EL (cell line): Measurements from ENCODE around the gene ADAMTS2.
"Not testable (repeated sequence)": the region's sequence is repeated elsewhere in the genome, so short reads cannot be mapped to it uniquely, and the experiment has no call there.

Source experiments
- DNase-seq: peaks from one replicate; pipeline ENCODE4 v3.0.0-alpha.2; 2016

Gene ADAMTS2

DNA sequence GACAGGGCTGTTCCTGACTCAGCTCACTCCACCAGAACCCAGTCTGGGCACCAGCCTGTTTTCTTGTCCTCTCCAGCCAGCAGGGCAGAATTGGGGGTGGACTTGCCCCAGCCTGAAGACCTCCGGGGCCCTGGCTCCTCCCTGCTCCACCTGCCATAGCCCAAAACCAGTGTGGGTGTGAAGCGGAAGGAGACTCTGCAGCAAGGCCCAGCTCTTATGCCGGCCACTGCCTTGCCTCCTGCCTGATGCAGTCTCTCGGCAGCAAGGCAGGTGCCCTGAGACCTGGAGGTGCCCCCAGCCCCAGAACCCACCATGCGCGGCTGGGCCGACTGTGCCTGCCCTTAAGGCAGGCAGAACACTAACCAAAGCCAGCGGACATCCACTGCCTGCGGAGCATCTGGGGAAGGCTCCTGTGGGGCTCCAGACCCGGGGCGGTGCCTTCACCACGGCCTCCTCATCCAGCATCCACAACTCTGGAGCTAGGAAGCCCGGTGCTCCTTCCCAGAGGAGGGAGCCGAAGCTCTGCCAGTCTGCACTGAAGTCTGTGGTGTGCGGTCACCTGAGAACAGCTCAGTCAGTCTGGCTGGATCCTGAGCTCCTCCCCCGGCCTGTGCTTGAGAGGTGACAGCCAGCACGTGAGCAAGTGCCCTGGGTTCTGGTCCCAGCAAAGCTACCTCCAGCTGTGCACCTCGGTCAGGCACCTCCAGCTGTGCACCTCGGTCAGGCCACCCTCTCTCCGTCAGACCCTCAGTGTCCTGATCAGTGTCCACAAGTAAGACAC is 116.7 kb downstream of the ADAMTS2 start:
- no peak for DNase-seq

DNA sequence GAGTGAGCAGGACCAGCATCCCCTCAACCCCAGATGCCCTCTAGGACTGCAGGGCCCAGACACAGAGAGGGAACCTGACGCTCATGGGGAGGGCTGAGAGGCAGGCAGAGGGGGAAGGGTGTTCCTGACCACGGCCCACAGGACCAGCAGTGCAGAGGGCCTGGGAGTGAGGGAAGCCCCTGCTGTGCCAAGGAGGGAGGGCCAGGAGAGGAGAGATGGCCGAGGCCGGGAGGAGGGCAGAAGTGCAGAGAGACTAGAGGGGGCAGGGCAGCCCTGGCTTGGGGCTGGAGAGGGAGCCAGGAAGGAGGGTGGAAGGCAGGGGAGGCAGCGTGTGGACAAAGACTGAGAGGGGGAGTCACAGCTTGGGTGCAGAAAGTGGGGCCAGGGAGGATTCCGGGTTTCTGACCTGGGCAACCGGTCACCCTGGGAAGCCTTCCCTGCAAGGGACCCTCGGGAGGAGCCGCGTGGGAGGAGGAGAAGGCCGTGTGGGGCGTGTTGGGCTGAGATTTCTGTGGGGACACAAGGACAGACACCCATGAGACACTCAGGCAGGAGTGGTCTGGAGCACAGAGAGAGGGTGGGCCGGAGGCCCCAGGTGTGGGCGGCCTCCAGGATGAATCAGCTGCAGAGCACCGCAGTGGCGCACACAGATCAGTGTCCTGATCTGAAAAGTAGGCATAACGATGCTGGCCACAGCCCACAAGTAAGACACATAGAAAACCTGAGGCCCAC is 117.5 kb downstream of the ADAMTS2 start:
- no peak for DNase-seq

DNA sequence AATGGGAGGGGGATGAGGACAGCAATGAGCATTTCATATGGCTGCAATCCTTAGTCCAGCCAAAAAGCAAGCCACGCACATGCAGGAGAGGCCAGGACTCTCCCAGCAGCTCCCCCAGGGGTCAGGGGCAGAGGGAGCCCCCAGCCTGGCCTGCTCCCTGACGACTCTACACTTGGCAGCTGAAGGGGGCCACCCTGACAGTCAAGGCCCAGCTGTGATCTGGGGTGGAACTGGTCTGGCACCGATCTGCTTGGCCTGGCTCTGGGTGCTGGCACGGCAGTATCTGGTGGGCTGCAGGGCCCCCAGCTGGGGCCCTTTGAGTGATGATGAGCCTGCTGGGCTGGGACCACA is 118.1 kb downstream of the ADAMTS2 start:
- DNase-seq, result no peak

DNA sequence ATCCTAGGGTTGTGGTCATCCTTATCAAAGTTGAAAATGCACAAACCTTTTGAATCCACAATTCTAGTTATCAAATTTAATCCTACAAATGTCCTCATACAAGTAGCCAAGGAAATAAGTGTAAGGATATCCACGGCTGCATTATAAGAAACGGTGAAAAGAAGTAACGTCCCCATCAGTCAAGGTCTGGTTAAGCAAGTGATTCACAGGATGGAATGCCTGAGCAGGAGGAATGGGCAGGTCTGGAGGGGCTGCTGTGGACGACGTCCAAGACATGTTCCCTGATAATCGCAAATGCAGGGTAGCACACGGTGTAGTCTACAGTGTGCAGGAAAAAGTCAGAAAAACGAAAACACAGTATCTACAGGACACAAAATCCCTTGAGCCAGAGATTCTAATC is 118.6 kb downstream of the ADAMTS2 start:
- DNase-seq, result no peak

DNA sequence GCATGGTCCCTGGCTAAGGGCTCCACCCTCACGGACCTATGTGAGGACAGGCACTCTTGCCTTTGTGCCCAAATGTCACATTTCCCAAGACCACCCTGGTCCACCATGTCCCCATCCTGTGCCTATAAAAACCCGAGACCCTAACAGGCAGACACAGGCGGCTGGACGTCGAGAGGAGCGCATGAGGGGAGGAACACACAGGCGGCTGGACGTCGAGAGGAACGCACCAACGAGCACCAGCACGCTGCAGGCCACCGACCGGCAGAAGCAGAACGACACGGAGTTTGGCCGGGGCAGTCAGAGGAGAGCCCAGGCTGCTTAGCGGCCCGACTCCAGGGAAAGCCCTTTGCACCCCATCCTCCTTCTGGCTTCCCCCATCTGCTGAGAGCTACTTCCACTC is 119.9 kb downstream of the ADAMTS2 start:
- DNase-seq, result no peak

DNA sequence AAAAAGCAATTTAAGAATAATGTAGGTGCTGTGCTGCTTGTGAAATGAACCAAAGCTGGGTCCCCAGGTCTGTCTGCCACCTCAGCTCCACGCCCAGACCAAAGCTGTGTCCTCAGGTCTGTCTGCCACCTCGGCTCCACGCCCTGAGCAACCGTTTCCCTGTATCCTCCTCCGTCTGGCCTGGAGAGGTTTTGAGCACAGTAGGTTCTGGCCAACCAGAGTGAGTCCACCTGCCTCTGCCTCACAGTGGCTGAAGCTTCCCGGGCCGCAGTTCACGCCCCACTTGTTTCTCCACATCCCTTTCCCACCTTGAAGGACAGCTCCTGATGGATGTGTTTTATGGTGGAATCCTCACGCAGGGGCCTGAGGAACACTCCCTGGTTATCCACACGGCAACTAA is 120.5 kb downstream of the ADAMTS2 start:
- no peak for DNase-seq

DNA sequence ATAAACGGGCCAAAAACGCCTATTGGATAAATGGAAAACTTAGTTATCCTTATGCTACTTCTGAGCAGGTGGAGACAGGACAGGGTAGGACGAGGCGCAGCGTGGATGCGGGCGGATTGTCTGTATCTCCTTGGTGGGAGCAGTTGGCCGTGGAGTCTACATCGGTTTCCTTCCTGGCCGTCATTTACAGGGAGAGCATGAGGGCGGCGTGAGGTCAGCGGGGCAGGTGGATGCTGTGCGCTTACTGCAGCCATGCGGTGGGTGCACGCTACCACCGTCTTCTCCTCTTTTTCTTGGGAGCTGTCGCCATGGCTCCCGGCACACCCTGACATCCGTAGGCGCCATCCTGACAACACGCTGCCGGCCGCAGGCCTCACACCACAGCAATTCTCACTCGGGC is 121.3 kb downstream of the ADAMTS2 start:
- DNase-seq, result no peak

DNA sequence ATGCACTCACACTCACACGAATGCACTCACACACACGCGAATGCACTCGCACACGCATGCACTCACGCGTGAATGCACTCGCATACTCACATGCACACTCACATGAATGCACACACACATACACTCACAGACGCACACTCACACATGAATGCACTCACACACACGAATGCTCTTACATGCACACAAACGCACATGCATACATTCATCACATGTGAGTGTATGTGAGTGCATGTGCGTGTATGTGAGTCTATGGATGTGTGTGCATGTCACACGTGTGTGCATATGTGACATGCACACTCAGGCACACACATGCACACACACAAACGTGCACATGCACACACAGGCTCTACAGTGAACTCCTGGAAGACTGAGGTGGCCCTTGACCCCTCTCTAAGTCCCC is 121.7 kb downstream of the ADAMTS2 start:
- no peak for DNase-seq

DNA sequence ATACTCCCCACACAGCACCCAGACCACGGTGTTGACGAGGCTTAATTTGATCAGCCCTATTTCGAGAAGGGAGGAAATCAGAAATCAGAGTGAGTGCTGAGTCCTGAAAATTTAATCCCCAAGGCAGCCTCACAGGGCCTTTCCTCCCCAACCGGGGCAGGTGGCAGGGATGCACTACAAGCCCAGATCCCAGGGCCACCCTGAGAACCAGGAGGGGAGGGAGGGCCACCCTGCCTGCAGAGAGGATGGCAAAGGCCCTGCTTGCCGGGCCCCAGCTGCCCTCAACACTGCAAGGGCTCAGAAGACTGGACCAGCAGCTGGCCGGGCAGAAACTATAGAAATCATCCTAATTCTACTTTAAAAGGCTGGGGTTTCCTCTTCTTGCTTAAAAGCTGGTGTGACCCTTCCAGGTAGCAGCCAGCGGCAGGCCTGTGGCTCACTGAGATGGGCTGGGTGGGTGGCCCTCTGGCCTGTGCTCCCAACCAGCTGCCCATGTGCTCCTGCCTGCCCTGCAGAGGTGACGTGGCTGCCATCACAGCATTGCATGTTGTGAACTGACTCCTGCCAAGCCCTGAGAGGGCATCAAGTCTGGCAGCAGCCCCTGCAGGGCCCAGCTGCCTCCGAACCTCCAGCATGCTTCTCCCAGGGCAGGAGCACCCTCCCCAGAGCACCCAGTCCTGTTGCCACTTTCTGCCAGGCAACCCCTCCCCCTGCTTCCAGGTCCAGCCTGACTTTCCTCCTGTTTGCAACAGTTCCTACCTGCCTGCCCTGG is 122.8 kb downstream of the ADAMTS2 start:
- DNase-seq, result no peak

DNA sequence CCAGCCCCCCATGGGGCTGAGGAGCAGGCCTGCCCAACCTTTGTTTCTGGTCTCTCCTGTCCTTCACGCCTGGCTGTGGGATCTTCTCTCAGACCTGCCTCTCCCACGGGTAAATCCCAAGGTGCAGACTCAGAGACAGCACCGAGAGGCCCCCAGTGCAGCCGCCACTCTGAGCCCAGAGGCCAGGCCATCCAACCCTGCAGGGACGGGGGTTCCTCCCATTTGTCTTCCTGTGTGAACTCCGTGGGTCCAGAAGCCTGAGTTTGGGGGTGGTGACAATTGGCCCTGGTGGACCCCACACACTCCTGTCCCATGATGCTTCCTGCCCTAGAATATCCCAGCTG is 123.4 kb downstream of the ADAMTS2 start:
- DNase-seq, result no peak

DNA sequence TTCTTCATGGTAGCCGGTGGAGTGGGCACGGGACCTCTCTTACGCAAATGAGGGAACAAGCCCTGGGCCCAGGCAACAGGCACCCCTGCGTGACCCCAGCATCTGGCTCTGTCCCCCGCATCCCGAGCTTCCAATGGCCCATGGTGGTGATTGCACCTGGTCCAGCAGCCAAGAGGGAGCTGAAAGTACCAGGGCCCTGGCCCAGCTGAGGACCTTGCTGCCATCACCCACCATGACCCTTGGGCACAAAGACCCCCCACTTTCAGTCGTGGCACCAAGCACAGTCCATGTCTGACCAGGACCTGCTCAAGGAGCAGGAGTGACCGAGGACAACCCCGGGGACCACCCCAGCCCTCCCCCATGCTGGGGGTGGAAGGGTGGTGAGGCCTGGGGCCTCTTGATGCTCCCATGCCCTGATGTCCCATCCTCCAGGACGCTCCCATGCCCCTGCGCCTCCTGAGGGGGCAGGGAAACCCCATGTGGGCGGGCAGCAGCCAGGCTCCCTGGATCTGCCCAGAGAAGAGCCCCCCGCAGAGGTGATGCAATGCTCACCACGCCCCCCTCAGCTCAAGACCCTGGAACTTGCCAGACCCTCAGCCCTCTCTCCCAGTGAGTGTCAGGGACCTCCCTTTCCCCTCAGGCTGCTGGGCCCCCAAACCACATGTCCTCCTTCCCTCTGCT is 123.9 kb downstream of the ADAMTS2 start:
- no peak for DNase-seq

DNA sequence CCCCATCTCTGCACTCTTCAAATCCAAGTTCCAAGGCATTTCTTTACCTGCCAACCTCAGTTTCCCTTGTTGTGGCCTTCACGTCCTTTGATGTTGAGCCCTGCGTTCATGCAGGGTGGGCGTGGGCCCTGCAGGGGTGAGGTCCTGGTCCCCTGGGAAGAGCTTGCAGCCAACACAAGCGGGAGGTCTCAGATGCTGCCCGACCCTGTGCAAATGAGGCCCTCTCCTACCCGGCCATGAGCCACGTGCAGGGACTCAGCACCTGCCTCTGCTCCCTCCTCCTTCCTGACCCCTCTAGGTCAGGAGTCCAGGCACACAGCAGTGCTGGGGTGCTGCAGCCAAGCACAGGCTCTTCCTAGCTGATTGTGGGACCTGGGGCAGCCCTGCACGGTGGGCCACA is 124.5 kb downstream of the ADAMTS2 start:
- DNase-seq, result no peak

DNA sequence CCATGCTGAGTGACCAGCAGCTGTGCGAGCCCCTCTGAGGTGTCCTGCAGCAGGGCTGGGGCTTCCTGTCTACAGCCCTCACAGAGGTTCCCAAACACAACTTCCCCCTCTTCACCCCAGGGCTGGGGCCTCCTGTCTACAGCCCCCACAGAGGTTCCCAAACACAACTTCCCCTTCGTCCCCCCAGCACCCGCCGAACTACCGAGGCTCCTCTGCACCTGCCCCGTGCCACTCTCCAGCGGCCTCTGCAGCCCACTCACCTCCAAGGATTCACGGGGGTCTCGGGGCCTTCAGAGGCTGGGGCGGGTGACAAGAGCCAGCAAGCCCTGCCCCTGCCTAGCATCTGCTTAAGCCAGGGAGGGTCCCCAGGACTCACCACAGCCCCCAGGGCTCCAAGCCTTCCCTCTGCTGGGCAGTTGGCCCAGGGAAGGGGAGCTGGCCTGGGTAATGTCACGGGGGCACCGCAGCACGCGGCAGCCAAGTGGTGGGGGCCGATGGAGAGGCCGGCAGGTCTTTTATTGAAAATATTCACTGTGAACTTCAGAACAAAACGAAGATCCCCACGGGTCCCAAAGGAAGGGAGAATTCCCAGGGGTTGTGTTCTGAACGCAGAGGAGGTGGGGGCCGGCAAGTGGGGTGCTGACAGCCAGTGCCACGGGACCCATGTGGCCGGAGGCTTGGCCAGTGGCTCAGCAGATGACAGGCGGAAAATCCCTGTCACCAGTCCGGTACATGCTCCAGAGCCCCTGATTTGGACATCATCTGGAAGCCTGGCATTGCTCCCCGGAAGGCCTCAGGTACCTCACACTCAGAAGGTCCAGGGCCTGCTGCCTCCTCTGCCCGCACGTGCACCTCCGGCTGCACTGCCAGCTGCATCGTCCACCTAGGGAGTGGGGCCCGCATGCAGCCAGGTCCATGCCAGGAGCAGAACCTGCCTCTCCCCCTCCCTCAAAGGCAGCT is 125.3 kb downstream of the ADAMTS2 start:
- no peak for DNase-seq

DNA sequence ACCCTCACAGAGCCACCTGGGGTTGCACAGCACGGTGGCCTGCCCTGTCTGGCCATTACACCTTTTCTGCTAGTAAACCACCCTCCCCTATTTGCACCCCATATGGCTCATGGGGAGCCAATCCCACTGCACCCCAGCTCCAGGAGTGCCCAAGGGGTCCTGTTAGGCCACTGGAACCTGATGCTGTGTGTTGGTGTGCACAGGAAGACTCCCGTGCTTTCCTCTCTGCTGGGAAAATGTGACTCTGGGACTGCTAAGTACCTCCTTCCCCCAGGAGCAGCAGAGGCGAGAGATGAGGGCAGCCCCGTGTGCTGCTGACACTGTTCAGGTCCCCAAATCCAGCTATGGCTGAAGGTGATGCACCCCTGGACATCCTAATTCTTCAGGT is 126.3 kb downstream of the ADAMTS2 start:
- no peak for DNase-seq

DNA sequence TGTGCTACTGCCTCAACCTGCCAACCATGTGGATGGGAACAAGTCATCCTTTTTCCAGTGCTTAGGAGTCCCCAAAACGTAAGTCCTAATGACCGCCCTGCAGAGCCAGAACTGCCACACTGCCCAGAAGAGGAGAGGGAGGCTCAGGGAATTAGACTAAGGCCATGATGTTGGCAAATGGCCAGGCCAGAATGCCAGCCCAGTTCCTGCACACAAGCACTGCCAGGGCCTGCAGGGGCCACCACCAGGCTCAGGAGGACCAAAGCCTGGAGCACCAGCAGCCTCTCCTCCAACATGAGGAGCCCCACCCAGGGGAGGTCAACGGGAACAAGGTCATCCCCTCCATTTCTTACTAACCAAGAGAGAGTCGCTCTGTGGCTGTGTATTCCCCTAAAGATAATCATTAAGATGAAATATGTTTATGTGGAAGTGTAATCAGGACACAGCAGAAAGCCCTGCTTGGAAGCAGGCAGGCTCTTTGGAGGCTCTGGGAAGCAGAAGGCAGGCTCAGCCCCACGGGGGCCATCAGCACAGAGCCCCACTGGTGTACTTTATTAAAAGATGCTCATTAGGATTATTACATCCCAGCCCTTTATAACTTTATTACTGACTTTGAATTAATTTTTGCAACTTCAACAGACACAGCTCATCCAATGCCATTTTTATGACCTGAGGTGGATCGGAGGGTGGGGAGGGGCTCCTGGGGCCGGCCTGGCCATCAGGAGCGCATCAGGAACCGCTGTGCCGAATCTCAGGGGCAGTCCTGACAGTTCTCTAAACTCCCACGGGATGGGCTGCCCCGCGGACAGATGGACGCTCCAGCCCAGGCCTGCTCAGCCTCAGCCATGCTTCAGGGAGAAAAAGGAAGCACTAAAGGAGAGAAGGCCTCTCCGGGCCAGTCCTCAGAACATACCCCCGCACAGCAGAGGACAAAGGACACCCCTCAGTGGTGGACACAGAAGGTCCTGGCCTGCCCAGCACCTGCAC is 127.0 kb downstream of the ADAMTS2 start:
- peak; percentile 19 for DNase-seq

DNA sequence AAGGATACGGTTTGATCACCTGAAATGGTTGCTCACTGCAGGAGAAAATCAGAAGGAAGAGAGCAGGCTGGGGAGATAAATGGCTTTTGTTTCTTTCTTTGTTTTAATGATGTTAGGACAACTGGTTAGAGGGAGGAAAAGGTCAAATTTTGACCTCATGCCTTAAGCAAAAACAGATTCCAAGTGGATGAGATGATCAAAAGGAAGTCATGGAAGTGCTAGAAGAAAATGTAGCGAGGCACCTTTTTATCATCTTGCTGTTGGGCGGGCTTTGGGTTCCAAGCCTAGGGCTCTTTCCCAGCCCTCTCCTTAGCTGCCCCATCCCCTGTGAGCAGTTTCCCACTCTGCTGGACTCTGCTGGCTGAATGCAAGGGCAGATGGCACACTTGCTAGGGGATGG is 127.9 kb downstream of the ADAMTS2 start:
- peak; percentile 77 for DNase-seq

DNA sequence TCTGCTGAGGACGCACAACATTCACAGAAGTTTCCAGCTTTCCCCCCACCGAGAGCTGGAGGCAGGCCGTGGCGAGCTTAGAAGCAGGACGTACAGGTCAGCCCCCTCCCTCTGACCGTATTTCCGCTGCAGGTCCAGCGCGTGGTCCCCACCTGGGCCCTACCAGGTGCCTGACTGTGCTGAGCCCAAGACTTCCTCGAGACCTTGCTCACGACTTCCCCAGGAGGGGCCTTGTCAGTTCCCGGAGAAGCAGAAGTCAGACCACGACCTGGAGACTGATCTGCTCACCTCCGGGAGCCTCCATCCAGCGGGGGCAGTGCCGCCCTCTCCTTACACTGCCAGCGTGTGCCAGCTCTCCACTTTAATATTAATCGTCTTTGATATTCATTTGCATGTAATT is 128.9 kb downstream of the ADAMTS2 start:
- DNase-seq, result not testable (repeated sequence)

DNA sequence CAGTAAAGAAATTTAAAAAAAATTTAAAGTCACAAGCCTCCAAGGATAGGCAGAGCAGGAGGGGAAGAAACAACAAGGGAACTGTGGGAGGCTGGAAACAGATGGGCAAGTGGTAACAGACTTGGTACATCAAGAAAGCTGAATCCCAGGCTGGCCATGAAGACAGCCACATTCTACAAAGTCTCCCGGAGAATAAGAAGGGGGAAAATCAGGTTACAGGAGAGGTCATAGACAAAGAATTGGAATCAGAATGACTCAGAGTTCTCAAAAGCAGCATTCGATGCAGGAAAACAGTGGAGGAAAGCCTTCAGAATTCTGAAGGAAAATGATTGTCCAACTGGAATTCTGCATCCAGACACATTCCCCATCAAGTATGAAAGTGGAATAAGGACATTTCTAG is 129.7 kb downstream of the ADAMTS2 start:
- DNase-seq, result peak; percentile 31

DNA sequence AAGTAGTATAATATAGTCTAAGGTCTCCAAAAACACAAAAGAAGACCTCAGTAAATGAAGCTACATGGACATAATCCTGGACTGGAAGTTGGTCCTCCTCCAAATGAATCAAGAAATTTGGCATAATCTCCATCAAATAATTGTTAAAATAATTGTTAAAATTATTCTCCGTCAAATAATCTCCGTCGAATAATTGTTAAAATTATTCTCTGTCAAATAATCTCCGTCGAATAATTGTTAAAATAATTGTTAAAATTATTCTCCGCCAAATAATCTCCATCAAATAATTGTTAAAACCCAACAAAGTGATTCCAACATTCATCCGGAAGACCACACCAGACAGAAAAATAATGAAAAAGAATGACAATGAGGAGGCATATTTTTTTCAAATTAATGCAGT is 130.6 kb downstream of the ADAMTS2 start:
- DNase-seq, result no peak

DNA sequence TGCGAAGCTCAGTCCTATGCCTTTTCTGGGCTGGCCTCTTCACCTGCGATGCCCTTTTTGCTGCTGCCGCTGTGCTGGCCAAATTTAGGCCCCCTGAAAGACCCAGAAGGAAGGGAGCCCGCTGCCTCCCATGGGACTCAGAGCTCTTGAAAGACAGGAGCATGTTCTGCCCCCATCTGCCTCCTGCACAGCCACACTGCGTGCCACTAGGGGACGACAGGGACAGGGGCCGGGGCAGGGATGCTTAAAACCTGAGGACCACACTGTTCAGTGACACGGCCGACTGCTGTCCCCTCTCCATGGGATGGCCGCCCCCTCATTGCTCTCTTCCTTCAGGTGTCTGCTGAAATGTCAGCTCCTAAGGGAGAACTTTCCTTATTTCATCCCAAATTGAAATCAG is 132.4 kb downstream of the ADAMTS2 start:
- DNase-seq, result peak; percentile 34

DNA sequence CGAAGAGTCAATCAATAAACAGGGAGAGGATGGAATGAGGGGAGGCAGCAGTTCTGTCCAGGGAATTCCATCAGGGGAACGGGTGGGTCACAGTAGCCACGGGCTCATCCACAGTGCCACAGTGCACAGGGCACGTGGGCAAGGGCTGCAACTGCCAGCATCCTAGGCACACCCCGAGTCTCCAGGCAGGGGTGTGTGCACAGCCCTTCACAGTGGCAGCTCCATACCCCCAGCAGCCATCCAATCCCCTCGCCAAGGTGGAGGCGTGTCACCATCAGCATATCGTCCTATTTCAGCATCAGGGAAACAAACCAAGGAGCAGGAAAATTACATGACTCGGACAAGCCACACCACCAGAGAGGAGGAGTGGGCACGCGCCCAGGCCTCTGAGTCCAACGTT is 133.6 kb downstream of the ADAMTS2 start:
- no peak for DNase-seq
